Naive thymus-derived CD4-positive, alpha-beta T cell (primary cell): Measurements from ENCODE around the gene CDC42BPB. TPM values are rescaled to one million over a fixed set of nuclear protein-coding genes. Genes with fewer than 3 reads are reported as not detected.

Experiments
- ATAC-seq: fragments of 150-1000 bp; cut with Tn5 transposase; 2 replicates; pipeline ENCODE4 v1.10.0; 2021; ENCODE audit warnings: mild to moderate bottlenecking, moderate library complexity
- CTCF ChIA-PET: fragments of 350-600 bp; sonication (Branson Sonifier 250); formaldehyde crosslinking; loops from one replicate; lab custom pipeline; 2021; ENCODE audit warnings: antibody characterized with exemption; lab: Charles Lee
- POLR2A ChIA-PET: fragments of 350-600 bp; sonication (Branson Sonifier 250); formaldehyde crosslinking; loops from one replicate; lab custom pipeline; 2021; ENCODE audit warnings: antibody characterized with exemption, inconsistent platforms; lab: Charles Lee
- DNase-seq, 9 donors: peaks; one replicate each; pipeline versions ENCODE4 v3.0.0 to v3.0.0-alpha.2; 2020 to 2022; ENCODE audit warnings: mixed read lengths in 1 of 9
- H3K27ac ChIP-seq: one replicate; pipeline ENCODE4 v1.7.0; 2013; ENCODE audit warnings: mild to moderate bottlenecking, low read depth, low read length, moderate library complexity
- H3K27me3 ChIP-seq, 2 donors: one replicate each; pipeline ENCODE4 v1.7.0; 2013; ENCODE audit warnings: low read length in 2 of 2, mild to moderate bottlenecking in 2 of 2, moderate library complexity in 2 of 2; ENCODE audit not compliant: control insufficient read depth in 2 of 2, insufficient read depth in 2 of 2
- H3K36me3 ChIP-seq, 3 experiments: 1 replicate in 2 of 3; 2 replicates in 1 of 3; pipeline ENCODE4 v1.7.0; 2013; ENCODE audit warnings: low read length in 3 of 3, mild to moderate bottlenecking in 3 of 3, moderate library complexity in 1 of 3; ENCODE audit not compliant: insufficient read depth in 3 of 3, control insufficient read depth in 2 of 3
- H3K4me1 ChIP-seq, 2 donors: one replicate each; pipeline ENCODE4 v1.7.0; 2013; ENCODE audit warnings: low read length in 2 of 2, mild to moderate bottlenecking in 2 of 2, moderate library complexity in 1 of 2; ENCODE audit not compliant: control insufficient read depth in 2 of 2, insufficient read depth in 2 of 2
- H3K4me3 ChIP-seq: 2 replicates; pipeline ENCODE4 v1.7.0; 2013; ENCODE audit warnings: mild to moderate bottlenecking, low read length
- H3K9me3 ChIP-seq, 3 experiments: 1 replicate in 2 of 3; 2 replicates in 1 of 3; pipeline ENCODE4 v1.7.0; 2013; ENCODE audit warnings: low read length in 3 of 3; ENCODE audit not compliant: control insufficient read depth in 2 of 3
- H3K27ac Mint-ChIP-seq, 9 donors: one replicate each; pipeline ENCODE4 v1.8.0; 2020 to 2022; ENCODE audit warnings: mixed read lengths in 9 of 9, mild to moderate bottlenecking in 8 of 9, moderate library complexity in 5 of 9, inconsistent platforms in 2 of 9
- H3K27me3 Mint-ChIP-seq, 5 donors: one replicate each; pipeline ENCODE4 v1.8.0; 2021 to 2022; ENCODE audit warnings: mixed read lengths in 5 of 5, mild to moderate bottlenecking in 1 of 5
- H3K36me3 Mint-ChIP-seq, 5 donors: one replicate each; pipeline ENCODE4 v1.8.0; 2020 to 2022; ENCODE audit warnings: mixed read lengths in 5 of 5, mild to moderate bottlenecking in 3 of 5, inconsistent platforms in 1 of 5
- H3K4me1 Mint-ChIP-seq, 7 donors: one replicate each; pipeline ENCODE4 v1.8.0; 2020 to 2022; ENCODE audit warnings: mixed read lengths in 7 of 7, mild to moderate bottlenecking in 3 of 7, inconsistent platforms in 1 of 7
- H3K4me3 Mint-ChIP-seq, 10 donors: one replicate each; pipeline ENCODE4 v1.8.0; 2020 to 2022; ENCODE audit warnings: mild to moderate bottlenecking in 10 of 10, mixed read lengths in 10 of 10, moderate library complexity in 6 of 10, inconsistent platforms in 2 of 10
- H3K9me3 Mint-ChIP-seq, 11 donors: one replicate each; pipeline ENCODE4 v1.8.0; 2020 to 2022; ENCODE audit warnings: mixed read lengths in 11 of 11, mild to moderate bottlenecking in 4 of 11, inconsistent platforms in 1 of 11, moderate library complexity in 1 of 11
- intact Hi-C, 2 donors: fragments of 100-400 bp; cut with micrococcal nuclease; formaldehyde crosslinking; loops; one replicate each; pipeline ENCODE4 v1.15.1; 2023
- polyA plus RNA-seq, 2 donors: library from polyadenylated mRNA; unstranded; fragments of 300-500 nt; fragmentation: Illumina TruSeq; gene quantifications; one replicate each; pipeline ENCODE4 v1.2.3, GENCODE V29; 2021
- total RNA-seq, 6 experiments: library from RNA in 5 of 6; stranded (reverse) in 5 of 6; gene quantifications; 1 replicate in 5 of 6; 2 replicates in 1 of 6; pipeline ENCODE4 v1.2.3 and lab custom pipeline; 2021 to 2026

Gene CDC42BPB
- total and polyA plus RNA-seq, 7 experiments from 2014 or later, result 0.34 to 16.0 (median 4.8) TPM

- Histone ChIP-seq H3K4me3 (no peak overlapping the region), H3K36me3 (no peaks in the 10 kb centered on the region), H3K4me1 (peaks cover 0 to 5% of the 10 kb centered on the region in 2 donors), H3K27me3 (no peaks in the 10 kb centered on the region), H3K9me3 (no peaks in the 10 kb centered on the region), H3K27ac (no peak overlapping the region)
- ChIA-PET POLR2A (no interaction called here), CTCF (no interaction called here)
- Mint-ChIP-seq H3K36me3 (no peaks in the 10 kb centered on the region), H3K27me3 (peaks cover 0 to 10% (median 0%) of the 10 kb centered on the region in 5 donors), H3K4me3 (no peak overlapping the region), H3K27ac (no peak overlapping the region), H3K9me3 (no peaks in the 10 kb centered on the region), H3K4me1 (peaks cover 0 to 2% (median 0%) of the 10 kb centered on the region in 7 donors)
- intact Hi-C loops, result no loop called here
- ATAC-seq, result no peak
- DNase-seq, result no peak
These were observed 13.7 kb upstream of the CDC42BPB start for GRCh38 chr14:103070971-103071542.

- H3K9me3 ChIP-seq, result no peaks in the 10 kb centered on the region
- no peak overlapping the region for H3K4me3 Mint-ChIP-seq
- intact Hi-C loops, result no loop called here
- DNase-seq (no peak), ATAC-seq (no peak)
- peaks cover 0 to 10% (median 0%) of the 10 kb centered on the region in 5 donors for H3K27me3 Mint-ChIP-seq
- ChIA-PET CTCF (interaction anchor here (0.7 kb wide), 1 partner anchor 228 kb away, joined by 3 read pairs; no protein-coding TSS in a partner anchor), POLR2A (no interaction called here)
- H3K27ac Mint-ChIP-seq, result no peak overlapping the region
- H3K9me3 Mint-ChIP-seq, result no peaks in the 10 kb centered on the region
- no peaks in the 10 kb centered on the region for H3K27me3 ChIP-seq
- H3K4me1 ChIP-seq, result peaks cover 0 to 4% of the 10 kb centered on the region in 2 donors
- no peaks in the 10 kb centered on the region for H3K36me3 Mint-ChIP-seq
- H3K27ac ChIP-seq, result no peak overlapping the region
- no peak overlapping the region for H3K4me3 ChIP-seq
- H3K4me1 Mint-ChIP-seq, result peaks cover 0 to 2% (median 0%) of the 10 kb centered on the region in 7 donors
- no peaks in the 10 kb centered on the region for H3K36me3 ChIP-seq
These were observed 13.0 kb upstream of the CDC42BPB start for GRCh38 chr14:103070263-103070885.

DNA sequence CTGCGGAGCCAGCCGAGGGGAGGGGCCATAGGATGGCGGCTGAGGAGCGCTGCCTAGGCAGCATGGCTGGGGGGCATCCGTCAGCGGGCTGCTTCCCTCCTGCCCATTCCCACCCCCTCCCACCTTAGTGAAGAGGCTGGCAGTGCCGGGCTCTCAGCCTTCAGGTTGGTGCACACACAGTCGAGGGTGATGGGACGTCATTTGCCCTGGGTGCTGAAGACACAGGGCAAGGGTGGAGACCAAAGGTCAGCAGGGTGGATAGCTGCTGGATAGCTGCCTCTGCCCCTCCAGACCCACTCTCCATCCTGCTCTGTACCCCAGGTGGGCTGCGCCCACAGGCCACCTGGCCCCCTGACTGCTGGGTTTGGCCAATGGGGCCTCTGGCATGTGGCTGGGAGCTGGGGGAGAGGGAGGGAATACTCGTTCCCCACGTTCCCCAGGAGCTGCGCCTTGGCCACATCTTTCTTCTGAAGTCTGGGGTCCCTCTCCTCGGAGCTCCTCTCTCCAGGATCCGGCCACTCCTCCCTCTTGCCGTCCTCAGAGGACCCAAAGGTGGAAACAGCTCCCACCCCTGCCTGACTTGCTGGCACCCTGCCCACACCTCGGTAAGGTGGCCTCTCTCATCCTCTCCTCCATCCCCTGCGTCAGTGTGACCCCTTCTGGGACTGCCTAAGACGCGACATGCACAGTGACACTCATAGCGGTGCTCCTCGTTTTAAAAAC lies 11.2 kb upstream of the CDC42BPB start:
- Histone ChIP-seq H3K4me1 (no peaks in the 10 kb centered on the region), H3K27me3 (no peaks in the 10 kb centered on the region), H3K36me3 (no peaks in the 10 kb centered on the region), H3K4me3 (no peak overlapping the region), H3K9me3 (no peaks in the 10 kb centered on the region), H3K27ac (no peak overlapping the region)
- CTCF ChIA-PET, result no interaction called here
- ATAC-seq, result no peak
- intact Hi-C loops, result no loop called here
- no peaks in the 10 kb centered on the region for H3K9me3 Mint-ChIP-seq
- no peak overlapping the region for H3K4me3 Mint-ChIP-seq
- POLR2A ChIA-PET, result no interaction called here
- peaks cover 0 to 2% (median 0%) of the 10 kb centered on the region in 7 donors for H3K4me1 Mint-ChIP-seq
- no peak for DNase-seq
- H3K27me3 Mint-ChIP-seq, result peaks cover 0 to 14% (median 4%) of the 10 kb centered on the region in 5 donors
- no peak overlapping the region for H3K27ac Mint-ChIP-seq
- H3K36me3 Mint-ChIP-seq, result no peaks in the 10 kb centered on the region

- Histone ChIP-seq H3K27ac (no peak overlapping the region), H3K4me3 (no peak overlapping the region), H3K4me1 (no peaks in the 10 kb centered on the region), H3K9me3 (no peaks in the 10 kb centered on the region), H3K27me3 (no peaks in the 10 kb centered on the region), H3K36me3 (no peaks in the 10 kb centered on the region)
- H3K27ac Mint-ChIP-seq, result no peak overlapping the region
- DNase-seq (no peak), ATAC-seq (no peak)
- no peaks in the 10 kb centered on the region for H3K36me3 Mint-ChIP-seq
- H3K4me1 Mint-ChIP-seq, result peaks cover 0 to 2% (median 0%) of the 10 kb centered on the region in 7 donors
- ChIA-PET CTCF (no interaction called here), POLR2A (no interaction called here)
- no peaks in the 10 kb centered on the region for H3K9me3 Mint-ChIP-seq
- intact Hi-C loops, result no loop called here
- H3K4me3 Mint-ChIP-seq, result no peak overlapping the region
- peaks cover 0 to 14% (median 7%) of the 10 kb centered on the region in 5 donors for H3K27me3 Mint-ChIP-seq
These were observed 10.0 kb upstream of the CDC42BPB start for GRCh38 chr14:103067231-103067954.

DNA sequence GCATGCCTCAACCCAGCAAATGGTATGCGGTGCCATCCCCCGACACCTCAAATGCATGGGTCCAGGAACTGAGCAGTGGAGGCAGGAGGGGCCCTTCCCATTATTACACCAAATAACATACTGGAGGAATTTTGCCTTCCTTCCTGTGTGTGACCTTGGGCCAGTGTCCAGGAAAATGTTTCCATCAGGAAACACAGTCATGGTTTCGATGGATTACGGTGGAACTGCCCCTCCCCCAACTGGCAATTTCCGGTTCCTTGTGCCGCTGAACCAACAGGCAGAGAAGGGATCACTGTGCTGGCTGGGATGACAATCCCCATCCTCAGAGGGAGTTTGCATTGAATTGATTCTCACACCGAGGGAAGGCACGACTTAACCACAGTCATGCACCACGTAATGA lies 9.1 kb upstream of the CDC42BPB start:
- H3K36me3 Mint-ChIP-seq, result no peaks in the 10 kb centered on the region
- ATAC-seq, result no peak
- intact Hi-C loops, result no loop called here
- ChIA-PET CTCF (interaction anchor here (0.7 kb wide), 1 partner anchor 14 kb away, joined by 4 read pairs; no protein-coding TSS in a partner anchor), POLR2A (no interaction called here)
- Histone ChIP-seq H3K9me3 (no peaks in the 10 kb centered on the region), H3K27me3 (no peaks in the 10 kb centered on the region), H3K4me3 (no peak overlapping the region), H3K36me3 (no peaks in the 10 kb centered on the region), H3K4me1 (no peaks in the 10 kb centered on the region), H3K27ac (no peak overlapping the region)
- DNase-seq, result no peak
- no peak overlapping the region for H3K27ac Mint-ChIP-seq
- H3K4me1 Mint-ChIP-seq, result peaks cover 0 to 2% (median 0%) of the 10 kb centered on the region in 7 donors
- H3K9me3 Mint-ChIP-seq, result no peaks in the 10 kb centered on the region
- H3K4me3 Mint-ChIP-seq, result no peak overlapping the region
- peaks cover 0 to 17% (median 7%) of the 10 kb centered on the region in 5 donors for H3K27me3 Mint-ChIP-seq

GRCh38 chr14:103065861-103066260 lies 8.5 kb upstream of the CDC42BPB start:
- Mint-ChIP-seq H3K27ac (no peak overlapping the region), H3K4me1 (no peaks in the 10 kb centered on the region), H3K27me3 (peaks cover 0 to 18% (median 7%) of the 10 kb centered on the region in 5 donors), H3K9me3 (no peaks in the 10 kb centered on the region), H3K4me3 (no peak overlapping the region), H3K36me3 (no peaks in the 10 kb centered on the region)
- ATAC-seq, result no peak
- Histone ChIP-seq H3K36me3 (no peaks in the 10 kb centered on the region), H3K9me3 (no peaks in the 10 kb centered on the region), H3K4me3 (no peak overlapping the region), H3K27ac (no peak overlapping the region), H3K4me1 (no peaks in the 10 kb centered on the region), H3K27me3 (no peaks in the 10 kb centered on the region)
- ChIA-PET POLR2A (no interaction called here), CTCF (no interaction called here)
- intact Hi-C loops, result no loop called here
- no peak for DNase-seq
